HCT116 (cell line): ENCODE measurements around the gene BOC. TPM values are rescaled to one million over a fixed set of nuclear protein-coding genes. Genes with fewer than 3 reads are reported as not detected.

Experiments
- ATAC-seq: fragments of 200-7000 bp; cut with Tn5 transposase; 2 replicates; pipeline ENCODE4 v1.9.1; 2020; ENCODE audit warnings: mild to moderate bottlenecking, moderate library complexity
- BruUV-seq: library from RNA; stranded (reverse); fragments of 400-500 nt; replicated peaks from 2 replicates; lab custom pipeline; 2021; lab: Mats Ljungman, UMichigan
- CTCF ChIA-PET: fragments of 300-600 bp; sonication (Branson Sonifier 250); formaldehyde crosslinking; loops from one replicate; lab custom pipeline; 2021; ENCODE audit warnings: antibody characterized with exemption; lab: Charles Lee
- POLR2A ChIA-PET: fragments of 300-600, 350-600 bp; sonication (Branson Sonifier 250); formaldehyde crosslinking; loops from one replicate; lab custom pipeline; 2021; ENCODE audit warnings: antibody characterized with exemption; lab: Charles Lee
- RAD21 ChIA-PET, 2 experiments: fragments of 300-600 bp; sonication (Branson Sonifier 250); formaldehyde crosslinking; loops; one replicate each; lab custom pipeline; 2023; ENCODE audit warnings: low total read pairs in 2 of 2; ENCODE audit not compliant: uncharacterized antibody in 2 of 2, unreplicated experiment in 2 of 2, low non-redundant PET in 1 of 2; lab: Charles Lee
- DNase-seq: peaks from one replicate; pipeline ENCODE4 v3.0.0-alpha.2; 2010; ENCODE audit warnings: low read depth, low spot score
- H2AFZ ChIP-seq: fragments of 200-600 bp; shearing (Covaris generic), sonication (generic); 2 replicates; pipeline ENCODE4 v1.6.1; 2017; ENCODE audit warnings: low read depth, mixed run types, mixed read lengths, antibody characterized with exemption, low read length; ENCODE audit not compliant: poor library complexity, severe bottlenecking
- H3K27ac ChIP-seq: 2 replicates; pipeline ENCODE4 v1.5.1; 2012; ENCODE audit warnings: low read depth, low read length
- H3K27me3 ChIP-seq: fragments of 200-600 bp; sonication (generic); 2 replicates; pipeline ENCODE4 v1.6.1; 2016; ENCODE audit warnings: mixed run types, low read length, mixed read lengths; ENCODE audit not compliant: insufficient read depth
- H3K36me3 ChIP-seq, 2 experiments: fragments of 200-500 bp in 1 of 2; fragments of 200-600 bp in 1 of 2; sonication (Bioruptor generic) in 1 of 2; sonication (generic) in 1 of 2; 2 replicates each; pipeline versions ENCODE4 v1.5.1 to v1.6.1; 2014 to 2016; ENCODE audit warnings: low read length in 2 of 2, inconsistent platforms in 1 of 2, mixed read lengths in 1 of 2, mixed run types in 1 of 2; ENCODE audit not compliant: insufficient read depth in 2 of 2, control insufficient read depth in 1 of 2
- H3K4me1 ChIP-seq, 2 experiments: fragments of 200-600 bp in 1 of 2; sonication (generic) in 1 of 2; 2 replicates each; pipeline versions ENCODE4 v1.5.1 to v1.6.1; 2012 to 2017; ENCODE audit warnings: low read length in 2 of 2, inconsistent platforms in 1 of 2, mild to moderate bottlenecking in 1 of 2, mixed read lengths in 1 of 2, mixed run types in 1 of 2, moderate library complexity in 1 of 2; ENCODE audit not compliant: insufficient read depth in 2 of 2, control insufficient read depth in 1 of 2
- H3K4me2 ChIP-seq: fragments of 200-600 bp; sonication (generic); 2 replicates; pipeline ENCODE4 v1.6.1; 2017; ENCODE audit warnings: mixed run types, low read length, mixed read lengths
- H3K4me3 ChIP-seq, 2 experiments: fragments of 200-600 bp in 1 of 2; sonication (generic) in 1 of 2; replicated peaks in 1 of 2; 2 replicates each; pipeline ENCODE4 v1.5.1; 2011 to 2016; ENCODE audit warnings: low read length in 2 of 2, control low read depth in 1 of 2, low read depth in 1 of 2, mild to moderate bottlenecking in 1 of 2, mixed read lengths in 1 of 2, mixed run types in 1 of 2
- H3K79me2 ChIP-seq: fragments of 200-600 bp; sonication (generic); 2 replicates; pipeline ENCODE4 v1.6.1; 2017; ENCODE audit warnings: mild to moderate bottlenecking, mixed run types, low read length, moderate library complexity, mixed read lengths; ENCODE audit not compliant: insufficient read depth
- H3K9ac ChIP-seq: fragments of 200-600 bp; sonication (generic); 2 replicates; pipeline ENCODE4 v1.6.1; 2016; ENCODE audit warnings: low read length, mixed read lengths
- H3K9me2 ChIP-seq: fragments of 200-600 bp; sonication (generic), shearing (Covaris generic); 2 replicates; pipeline ENCODE4 v1.6.1; 2017; ENCODE audit warnings: mixed run types, mild to moderate bottlenecking, moderate library complexity; ENCODE audit not compliant: insufficient read depth
- H3K9me3 ChIP-seq, 2 experiments: fragments of 200-500 bp in 1 of 2; fragments of 200-600 bp in 1 of 2; sonication (Bioruptor generic) in 1 of 2; sonication (generic) in 1 of 2; 2 replicates each; pipeline ENCODE4 v1.6.1; 2014 to 2017; ENCODE audit warnings: low read length in 2 of 2, mixed read lengths in 2 of 2, inconsistent platforms in 1 of 2, low read depth in 1 of 2, mild to moderate bottlenecking in 1 of 2, mixed run types in 1 of 2, moderate library complexity in 1 of 2; ENCODE audit not compliant: control insufficient read depth in 1 of 2, insufficient read depth in 1 of 2
- H4K20me1 ChIP-seq: fragments of 200-600 bp; sonication (generic), shearing (Covaris generic); 2 replicates; pipeline ENCODE4 v1.6.1; 2017; ENCODE audit warnings: mixed run types, mild to moderate bottlenecking, moderate library complexity; ENCODE audit not compliant: insufficient read depth
- CBX3 ChIP-seq: IDR thresholded peaks from 2 replicates; pipeline ENCODE4 v1.6.1; 2012; ENCODE audit warnings: low read depth
- CTCF ChIP-seq, 3 experiments: fragments of 200-600 bp in 1 of 3; sonication (generic) in 1 of 3; IDR thresholded peaks in 2 of 3; conservative IDR thresholded peaks in 1 of 3; 2 replicates each; pipeline ENCODE4 v1.5.1; 2012 to 2017; ENCODE audit warnings: low read depth in 2 of 3, low read length in 2 of 3, antibody characterized with exemption in 1 of 3, borderline replicate concordance in 1 of 3, control low read depth in 1 of 3, mild to moderate bottlenecking in 1 of 3, mixed read lengths in 1 of 3, mixed run types in 1 of 3, moderate library complexity in 1 of 3; ENCODE audit not compliant: insufficient read depth in 1 of 3
- ELF1 ChIP-seq: IDR thresholded peaks from 2 replicates; pipeline ENCODE4 v1.6.1; 2012; ENCODE audit warnings: low read depth, borderline replicate concordance
- FOSL1 ChIP-seq: IDR thresholded peaks from 2 replicates; pipeline ENCODE4 v1.6.1; 2012; ENCODE audit warnings: low read depth
- JUND ChIP-seq: IDR thresholded peaks from 2 replicates; pipeline ENCODE4 v1.6.1; 2012
- RAD21 ChIP-seq: IDR thresholded peaks from 2 replicates; pipeline ENCODE4 v1.6.1; 2012; ENCODE audit warnings: low read depth, mild to moderate bottlenecking
- REST ChIP-seq: IDR thresholded peaks from 2 replicates; pipeline ENCODE4 v1.6.1; 2012; ENCODE audit warnings: low read depth
- SIN3A ChIP-seq: IDR thresholded peaks from 2 replicates; pipeline ENCODE4 v1.6.1; 2012; ENCODE audit warnings: low read depth
- SP1 ChIP-seq: IDR thresholded peaks from 2 replicates; pipeline ENCODE4 v1.6.1; 2012; ENCODE audit warnings: low read depth
- SRF ChIP-seq: IDR thresholded peaks from 2 replicates; pipeline ENCODE4 v1.6.1; 2012; ENCODE audit warnings: low read depth
- YY1 ChIP-seq: IDR thresholded peaks from 2 replicates; pipeline ENCODE4 v1.6.1; 2011; ENCODE audit warnings: low read length, low read depth, moderate library complexity, mild to moderate bottlenecking; ENCODE audit not compliant: insufficient replicate concordance; ENCODE audit errors: extremely low read depth
- ZFX ChIP-seq: fragments of 450-650 bp; IDR thresholded peaks from 2 replicates; pipeline ENCODE4 v1.6.1; 2017
- ZNF274 ChIP-seq: fragments of 200-500 bp; sonication (Bioruptor generic); IDR thresholded peaks from 2 replicates; pipeline ENCODE4 v1.6.1; 2014; ENCODE audit warnings: mild to moderate bottlenecking, low read depth, low read length, inconsistent platforms
- intact Hi-C: fragments of 100-400 bp; cut with micrococcal nuclease; formaldehyde crosslinking; loops from 2 replicates; pipeline ENCODE4 v1.10.0; 2022
- total RNA-seq: library from RNA; stranded (reverse); gene quantifications from one replicate; pipeline ENCODE4 v1.2.1, GENCODE V29; 2021; ENCODE audit not compliant: unreplicated experiment

BOC gene
- total RNA-seq, 1 experiment from 2014 or later = 3.3 TPM

DNA sequence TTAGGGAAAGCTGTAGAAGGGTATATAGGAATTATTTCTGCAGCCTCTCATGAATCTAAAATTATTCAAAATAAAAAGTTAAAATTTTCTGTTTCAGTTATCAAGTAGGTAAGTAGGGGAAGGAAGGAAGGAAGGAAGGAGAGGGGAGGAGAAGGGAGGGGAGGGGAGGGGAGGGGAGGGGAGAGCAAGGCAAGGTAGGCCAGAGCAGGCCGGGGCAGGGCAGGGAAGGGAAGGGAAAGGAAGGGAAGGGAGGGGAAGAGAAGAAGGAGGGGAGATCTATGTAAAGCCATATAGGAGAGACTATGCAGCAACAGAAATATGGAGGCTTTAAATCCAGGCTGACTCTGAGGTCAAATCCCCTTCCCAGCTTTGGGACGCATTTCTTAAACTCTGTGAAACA, 38.3 kb upstream of the BOC start:
- Histone ChIP-seq H3K9me2 (no peaks in the 10 kb centered on the region), H3K36me3 (no peaks in the 10 kb centered on the region), H3K27ac (no peak overlapping the region), H3K4me3 (no peak overlapping the region)
- RAD21 ChIA-PET = no interaction called here
- POLR2A ChIA-PET = no interaction called here
- DNase-seq = no peak
- no peak for TF ChIP-seq JUND
- no peak for TF ChIP-seq ZFX
- TF ChIP-seq REST = no peak
- no peak for TF ChIP-seq CBX3
- TF ChIP-seq FOSL1 = no peak
- TF ChIP-seq RAD21 = no peak
- no peak for TF ChIP-seq SP1
- no peak for TF ChIP-seq YY1
- no peak for TF ChIP-seq ZNF274
- no peak for TF ChIP-seq SRF
- TF ChIP-seq ELF1 = no peak
- TF ChIP-seq SIN3A = no peak
- TF ChIP-seq CTCF (IDR thresholded peaks at IDR 0.05 in 2 of 3, conservative IDR thresholded peaks at IDR 0.05 in 1 of 3; ENCODE audit: borderline replicate concordance in 1 of 3, insufficient read depth in 1 of 3, low read depth in 2 of 3, low read length in 2 of 3) = no peak
- TF ChIP-seq, all 23 proteins: peak for 0
- no peaks in the 10 kb centered on the region for H3K9me3 ChIP-seq
- H3K4me2 ChIP-seq = no peak overlapping the region
- CTCF ChIA-PET = no interaction called here
- no peaks in the 10 kb centered on the region for H3K27me3 ChIP-seq
- no TSS peak for BruUV-seq
- no peaks in the 10 kb centered on the region for H4K20me1 ChIP-seq
- no peaks in the 10 kb centered on the region for H3K4me1 ChIP-seq
- no peak overlapping the region for H2AFZ ChIP-seq
- ATAC-seq = no peak
- intact Hi-C loops = no loop called here
- H3K9ac ChIP-seq = no peak overlapping the region
- no peaks in the 10 kb centered on the region for H3K79me2 ChIP-seq
